ENCODE measurements around the gene RAPGEF4. TPM values are rescaled to one million over a fixed set of nuclear protein-coding genes. Genes with fewer than 3 reads are reported as not detected.
A peak's percentile ranks its signal among the peaks of the same experiment; 100 is the strongest.

RAPGEF4 gene
- total and polyA plus RNA-seq, 2 of the 13 experiments (the other 11 are each of a cell fraction or from before 2014, with no cell fraction given): 0.78 to 0.91 TPM

- 0 out of 2 replicates have a peak, but pooled peaks have one; percentile 62 for TF ChIP-seq ARID3A (IDR thresholded peaks at IDR 0.05; ENCODE audit: low read depth, low read length)
- 0 out of 2 replicates have a peak, but pooled peaks have one; percentile 23 for TF ChIP-seq THRA (CRISPR knock-in tag; IDR thresholded peaks at IDR 0.05; ENCODE audit: borderline replicate concordance)
- peak; percentile 84 for TF ChIP-seq SMC3 (IDR thresholded peaks at IDR 0.05; ENCODE audit: low read length)
- no peak for TF ChIP-seq SPEN (CRISPR knock-in tag; IDR thresholded peaks at IDR 0.05; ENCODE audit: low read depth)
- peak; percentile 78 for TF ChIP-seq STAG1 (CRISPR knock-in tag; IDR thresholded peaks at IDR 0.05)
- TF ChIP-seq BORCS8-MEF2B (CRISPR knock-in tag; IDR thresholded peaks at IDR 0.05): 0 out of 2 replicates have a peak, but pooled peaks have one; percentile 33
Measured at GRCh38 chr2:173021939-173022371, 286.3 kb downstream of the RAPGEF4 start (continued).

- Histone ChIP-seq H3K9ac (ENCODE audit: insufficient read depth, low read depth, low read length) (no peak overlapping the region), H3K4me2 (ENCODE audit: low read depth, low read length) (no peak overlapping the region), H4K20me1 (ENCODE audit: insufficient read depth, low read length) (no peaks in the 10 kb centered on the region), H2AFZ (ENCODE audit: low read length) (no peak overlapping the region), H3K9me3 (ENCODE audit: low read length) (no peaks in the 10 kb centered on the region), H3K27ac (ENCODE audit: extremely low read length, insufficient read depth, low read length) (no peak overlapping the region), H3K4me1 (ENCODE audit: insufficient read depth, low read length) (no peaks in the 10 kb centered on the region), H3K79me2 (ENCODE audit: insufficient read depth, low read length) (no peaks in the 10 kb centered on the region), H3K36me3 (replicated peaks in 1 of 2; ENCODE audit: control insufficient read depth in 1 of 2, insufficient read depth in 2 of 2, low read length in 2 of 2) (no peaks in the 10 kb centered on the region), H3K27me3 (ENCODE audit: control insufficient read depth in 1 of 2, insufficient read depth in 2 of 2, low read length in 2 of 2) (peaks cover 2 to 21% of the 10 kb centered on the region in 2 experiments; a peak in 3 of 5 replicates), H3K4me3 (replicated peaks in 1 of 3; ENCODE audit: insufficient read depth in 1 of 3, low read depth in 2 of 3, low read length in 3 of 3) (no peak overlapping the region)
- intact Hi-C loops (cut with micrococcal nuclease; ENCODE audit: unreplicated experiment) (loop anchor here (5.0 kb wide), 1 partner anchor 161 kb away; no protein-coding TSS in a partner anchor), in situ Hi-C loops (cut with HindIII; ENCODE audit: extremely low pct_ligation_motif_present, low pct_unique_long_range_greater_than_20kb) (loop anchor here (5.0 kb wide), 1 partner anchor 46 kb away; no protein-coding TSS in a partner anchor)
- ChIA-PET POLR2A (no interaction called here), CTCF (ENCODE audit: low intra/inter-chr PET ratio, low total read pairs) (interaction anchor here (3.3 kb wide), 1 partner anchor 46 kb away, joined by 21 read pairs; no protein-coding TSS in a partner anchor)
- TF ChIP-seq NR0B2 (CRISPR knock-in tag; IDR thresholded peaks at IDR 0.05) (no peak), ZNF468 (CRISPR knock-in tag; IDR thresholded peaks at IDR 0.05) (no peak), CTCF (CRISPR knock-in tag; IDR thresholded peaks at IDR 0.05) (peak; percentile 10; the same call in 1 of the 2 replicates), SMAD9 (CRISPR knock-in tag; IDR thresholded peaks at IDR 0.05) (no peak), ELF3 (CRISPR knock-in tag; IDR thresholded peaks at IDR 0.05) (no peak), NAIF1 (CRISPR knock-in tag; IDR thresholded peaks at IDR 0.05; ENCODE audit: borderline replicate concordance) (no peak), ETS1 (CRISPR knock-in tag; IDR thresholded peaks at IDR 0.05) (no peak)
- 38% methylated on average over 5 of the region's 5 CpGs for WGBS (ENCODE audit: low lambda C conversion rate)
- ATAC-seq: no peak
- DNase-seq (ENCODE audit: low spot score): no peak
- BruUV-seq (replicated peaks): no TSS peak
- FAIRE-seq: no peak
Measured at GRCh38 chr2:173023718-173024117, 288.1 kb downstream of the RAPGEF4 start.

Measured in HepG2 (cell line).